HCT116 (cell line): ENCODE results near the gene CPEB3. TPM values are rescaled to one million over a fixed set of nuclear protein-coding genes. Genes with fewer than 3 reads are reported as not detected.

ENCODE experiments used
- ATAC-seq: fragments of 200-7000 bp; cut with Tn5 transposase; 2 replicates; pipeline ENCODE4 v1.9.1; 2020; ENCODE audit warnings: mild to moderate bottlenecking, moderate library complexity
- BruUV-seq: library from RNA; stranded (reverse); fragments of 400-500 nt; replicated peaks from 2 replicates; lab custom pipeline; 2021; lab: Mats Ljungman, UMichigan
- CTCF ChIA-PET: fragments of 300-600 bp; sonication (Branson Sonifier 250); formaldehyde crosslinking; loops from one replicate; lab custom pipeline; 2021; ENCODE audit warnings: antibody characterized with exemption; lab: Charles Lee
- POLR2A ChIA-PET: fragments of 300-600, 350-600 bp; sonication (Branson Sonifier 250); formaldehyde crosslinking; loops from one replicate; lab custom pipeline; 2021; ENCODE audit warnings: antibody characterized with exemption; lab: Charles Lee
- RAD21 ChIA-PET, 2 experiments: fragments of 300-600 bp; sonication (Branson Sonifier 250); formaldehyde crosslinking; loops; one replicate each; lab custom pipeline; 2023; ENCODE audit warnings: low total read pairs in 2 of 2; ENCODE audit not compliant: uncharacterized antibody in 2 of 2, unreplicated experiment in 2 of 2, low non-redundant PET in 1 of 2; lab: Charles Lee
- DNase-seq: peaks from one replicate; pipeline ENCODE4 v3.0.0-alpha.2; 2010; ENCODE audit warnings: low read depth, low spot score
- H2AFZ ChIP-seq: fragments of 200-600 bp; shearing (Covaris generic), sonication (generic); 2 replicates; pipeline ENCODE4 v1.6.1; 2017; ENCODE audit warnings: low read depth, mixed run types, mixed read lengths, antibody characterized with exemption, low read length; ENCODE audit not compliant: poor library complexity, severe bottlenecking
- H3K27ac ChIP-seq: 2 replicates; pipeline ENCODE4 v1.5.1; 2012; ENCODE audit warnings: low read depth, low read length
- H3K27me3 ChIP-seq: fragments of 200-600 bp; sonication (generic); 2 replicates; pipeline ENCODE4 v1.6.1; 2016; ENCODE audit warnings: mixed run types, low read length, mixed read lengths; ENCODE audit not compliant: insufficient read depth
- H3K36me3 ChIP-seq, 2 experiments: fragments of 200-500 bp in 1 of 2; fragments of 200-600 bp in 1 of 2; sonication (Bioruptor generic) in 1 of 2; sonication (generic) in 1 of 2; 2 replicates each; pipeline versions ENCODE4 v1.5.1 to v1.6.1; 2014 to 2016; ENCODE audit warnings: low read length in 2 of 2, inconsistent platforms in 1 of 2, mixed read lengths in 1 of 2, mixed run types in 1 of 2; ENCODE audit not compliant: insufficient read depth in 2 of 2, control insufficient read depth in 1 of 2
- H3K4me1 ChIP-seq, 2 experiments: fragments of 200-600 bp in 1 of 2; sonication (generic) in 1 of 2; 2 replicates each; pipeline versions ENCODE4 v1.5.1 to v1.6.1; 2012 to 2017; ENCODE audit warnings: low read length in 2 of 2, inconsistent platforms in 1 of 2, mild to moderate bottlenecking in 1 of 2, mixed read lengths in 1 of 2, mixed run types in 1 of 2, moderate library complexity in 1 of 2; ENCODE audit not compliant: insufficient read depth in 2 of 2, control insufficient read depth in 1 of 2
- H3K4me2 ChIP-seq: fragments of 200-600 bp; sonication (generic); 2 replicates; pipeline ENCODE4 v1.6.1; 2017; ENCODE audit warnings: mixed run types, low read length, mixed read lengths
- H3K4me3 ChIP-seq, 2 experiments: fragments of 200-600 bp in 1 of 2; sonication (generic) in 1 of 2; replicated peaks in 1 of 2; 2 replicates each; pipeline ENCODE4 v1.5.1; 2011 to 2016; ENCODE audit warnings: low read length in 2 of 2, control low read depth in 1 of 2, low read depth in 1 of 2, mild to moderate bottlenecking in 1 of 2, mixed read lengths in 1 of 2, mixed run types in 1 of 2
- H3K79me2 ChIP-seq: fragments of 200-600 bp; sonication (generic); 2 replicates; pipeline ENCODE4 v1.6.1; 2017; ENCODE audit warnings: mild to moderate bottlenecking, mixed run types, low read length, moderate library complexity, mixed read lengths; ENCODE audit not compliant: insufficient read depth
- H3K9ac ChIP-seq: fragments of 200-600 bp; sonication (generic); 2 replicates; pipeline ENCODE4 v1.6.1; 2016; ENCODE audit warnings: low read length, mixed read lengths
- H3K9me2 ChIP-seq: fragments of 200-600 bp; sonication (generic), shearing (Covaris generic); 2 replicates; pipeline ENCODE4 v1.6.1; 2017; ENCODE audit warnings: mixed run types, mild to moderate bottlenecking, moderate library complexity; ENCODE audit not compliant: insufficient read depth
- H3K9me3 ChIP-seq, 2 experiments: fragments of 200-500 bp in 1 of 2; fragments of 200-600 bp in 1 of 2; sonication (Bioruptor generic) in 1 of 2; sonication (generic) in 1 of 2; 2 replicates each; pipeline ENCODE4 v1.6.1; 2014 to 2017; ENCODE audit warnings: low read length in 2 of 2, mixed read lengths in 2 of 2, inconsistent platforms in 1 of 2, low read depth in 1 of 2, mild to moderate bottlenecking in 1 of 2, mixed run types in 1 of 2, moderate library complexity in 1 of 2; ENCODE audit not compliant: control insufficient read depth in 1 of 2, insufficient read depth in 1 of 2
- H4K20me1 ChIP-seq: fragments of 200-600 bp; sonication (generic), shearing (Covaris generic); 2 replicates; pipeline ENCODE4 v1.6.1; 2017; ENCODE audit warnings: mixed run types, mild to moderate bottlenecking, moderate library complexity; ENCODE audit not compliant: insufficient read depth
- CBX3 ChIP-seq: IDR thresholded peaks from 2 replicates; pipeline ENCODE4 v1.6.1; 2012; ENCODE audit warnings: low read depth
- CEBPB ChIP-seq: IDR thresholded peaks from 2 replicates; pipeline ENCODE4 v1.6.1; 2012; ENCODE audit warnings: low read depth
- FOSL1 ChIP-seq: IDR thresholded peaks from 2 replicates; pipeline ENCODE4 v1.6.1; 2012; ENCODE audit warnings: low read depth
- JUND ChIP-seq: IDR thresholded peaks from 2 replicates; pipeline ENCODE4 v1.6.1; 2012
- POLR2A ChIP-seq: IDR thresholded peaks from 2 replicates; pipeline ENCODE4 v1.7.0; 2011; ENCODE audit warnings: borderline replicate concordance; ENCODE audit not compliant: insufficient read depth, insufficient read length; ENCODE audit errors: extremely low read depth
- POLR2AphosphoS5 ChIP-seq: IDR thresholded peaks from 2 replicates; pipeline ENCODE4 v1.6.1; 2011; ENCODE audit warnings: mild to moderate bottlenecking, low read depth, low read length, moderate library complexity
- RAD21 ChIP-seq: IDR thresholded peaks from 2 replicates; pipeline ENCODE4 v1.6.1; 2012; ENCODE audit warnings: low read depth, mild to moderate bottlenecking
- SIN3A ChIP-seq: IDR thresholded peaks from 2 replicates; pipeline ENCODE4 v1.6.1; 2012; ENCODE audit warnings: low read depth
- SP1 ChIP-seq: IDR thresholded peaks from 2 replicates; pipeline ENCODE4 v1.6.1; 2012; ENCODE audit warnings: low read depth
- ZFX ChIP-seq: fragments of 450-650 bp; IDR thresholded peaks from 2 replicates; pipeline ENCODE4 v1.6.1; 2017
- intact Hi-C: fragments of 100-400 bp; cut with micrococcal nuclease; formaldehyde crosslinking; loops from 2 replicates; pipeline ENCODE4 v1.10.0; 2022
- total RNA-seq: library from RNA; stranded (reverse); gene quantifications from one replicate; pipeline ENCODE4 v1.2.1, GENCODE V29; 2021; ENCODE audit not compliant: unreplicated experiment
- TF ChIP-seq, protein P1 (sequence below): IDR thresholded peaks from 2 replicates; pipeline ENCODE4 v1.6.1; 2012
- TF ChIP-seq, protein P2 (sequence below): IDR thresholded peaks from 2 replicates; pipeline ENCODE4 v1.6.1; 2012; ENCODE audit warnings: low read depth
- TF ChIP-seq, protein P3 (sequence below): IDR thresholded peaks from 2 replicates; pipeline ENCODE4 v1.6.1; 2012

CPEB3 gene
- total RNA-seq, 1 experiment from 2014 or later = 3.0 TPM

DNA sequence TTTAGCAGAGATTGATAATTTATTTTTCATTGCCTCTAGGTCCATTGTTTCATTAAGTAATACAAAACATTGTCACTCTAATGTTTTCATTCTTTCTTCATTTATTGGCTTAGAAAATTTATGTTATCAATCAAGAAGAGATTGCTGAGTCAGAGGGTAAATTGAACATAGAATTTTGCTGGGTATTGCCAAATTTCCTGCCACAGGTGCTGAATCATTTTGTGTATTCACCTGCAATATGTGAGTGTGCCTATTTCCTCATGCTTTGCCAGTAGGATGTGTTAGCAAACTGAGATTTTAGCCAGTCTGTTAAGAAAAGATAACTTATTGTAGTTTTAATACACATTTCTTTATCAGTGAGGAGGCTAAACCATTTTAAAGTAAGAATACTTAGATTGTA, 38.1 kb upstream of the CPEB3 start:
- Histone ChIP-seq H3K9me3 (no peaks in the 10 kb centered on the region), H2AFZ (no peak overlapping the region), H3K9ac (peak overlapping the region; percentile 26), H3K4me3 (peak overlapping the region in 1 of 2 experiments; percentile 32; a peak in 2 of 4 replicates), H3K9me2 (no peaks in the 10 kb centered on the region), H3K27me3 (no peaks in the 10 kb centered on the region), H3K79me2 (peaks cover 84% of the 10 kb centered on the region), H3K27ac (peak overlapping the region; percentile 42; the same call in 1 of the 2 replicates), H3K4me1 (peaks cover 21 to 39% of the 10 kb centered on the region in 2 experiments), H3K4me2 (peak overlapping the region; percentile 53), H4K20me1 (no peaks in the 10 kb centered on the region), H3K36me3 (no peaks in the 10 kb centered on the region)
- intact Hi-C loops = loop anchor here (5.0 kb wide), 1 partner anchor 37 kb away; the partner anchor contains the start of genes CPEB3 and MARCHF5
- no peak for ATAC-seq
- DNase-seq = peak; percentile 16
- no peak for TF ChIP-seq SIN3A
- TF ChIP-seq, protein P1, sequence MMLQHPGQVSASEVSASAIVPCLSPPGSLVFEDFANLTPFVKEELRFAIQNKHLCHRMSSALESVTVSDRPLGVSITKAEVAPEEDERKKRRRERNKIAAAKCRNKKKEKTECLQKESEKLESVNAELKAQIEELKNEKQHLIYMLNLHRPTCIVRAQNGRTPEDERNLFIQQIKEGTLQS = no peak
- peak; percentile 69 for TF ChIP-seq FOSL1
- TF ChIP-seq POLR2A = no peak
- peak; percentile 60 for TF ChIP-seq JUND
- no peak for TF ChIP-seq ZFX
- TF ChIP-seq, protein P2, sequence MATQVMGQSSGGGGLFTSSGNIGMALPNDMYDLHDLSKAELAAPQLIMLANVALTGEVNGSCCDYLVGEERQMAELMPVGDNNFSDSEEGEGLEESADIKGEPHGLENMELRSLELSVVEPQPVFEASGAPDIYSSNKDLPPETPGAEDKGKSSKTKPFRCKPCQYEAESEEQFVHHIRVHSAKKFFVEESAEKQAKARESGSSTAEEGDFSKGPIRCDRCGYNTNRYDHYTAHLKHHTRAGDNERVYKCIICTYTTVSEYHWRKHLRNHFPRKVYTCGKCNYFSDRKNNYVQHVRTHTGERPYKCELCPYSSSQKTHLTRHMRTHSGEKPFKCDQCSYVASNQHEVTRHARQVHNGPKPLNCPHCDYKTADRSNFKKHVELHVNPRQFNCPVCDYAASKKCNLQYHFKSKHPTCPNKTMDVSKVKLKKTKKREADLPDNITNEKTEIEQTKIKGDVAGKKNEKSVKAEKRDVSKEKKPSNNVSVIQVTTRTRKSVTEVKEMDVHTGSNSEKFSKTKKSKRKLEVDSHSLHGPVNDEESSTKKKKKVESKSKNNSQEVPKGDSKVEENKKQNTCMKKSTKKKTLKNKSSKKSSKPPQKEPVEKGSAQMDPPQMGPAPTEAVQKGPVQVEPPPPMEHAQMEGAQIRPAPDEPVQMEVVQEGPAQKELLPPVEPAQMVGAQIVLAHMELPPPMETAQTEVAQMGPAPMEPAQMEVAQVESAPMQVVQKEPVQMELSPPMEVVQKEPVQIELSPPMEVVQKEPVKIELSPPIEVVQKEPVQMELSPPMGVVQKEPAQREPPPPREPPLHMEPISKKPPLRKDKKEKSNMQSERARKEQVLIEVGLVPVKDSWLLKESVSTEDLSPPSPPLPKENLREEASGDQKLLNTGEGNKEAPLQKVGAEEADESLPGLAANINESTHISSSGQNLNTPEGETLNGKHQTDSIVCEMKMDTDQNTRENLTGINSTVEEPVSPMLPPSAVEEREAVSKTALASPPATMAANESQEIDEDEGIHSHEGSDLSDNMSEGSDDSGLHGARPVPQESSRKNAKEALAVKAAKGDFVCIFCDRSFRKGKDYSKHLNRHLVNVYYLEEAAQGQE = no peak
- TF ChIP-seq RAD21 = 0 out of 2 replicates have a peak, but pooled peaks have one; percentile 7
- peak; percentile 59 for TF ChIP-seq SP1
- TF ChIP-seq, protein P3, sequence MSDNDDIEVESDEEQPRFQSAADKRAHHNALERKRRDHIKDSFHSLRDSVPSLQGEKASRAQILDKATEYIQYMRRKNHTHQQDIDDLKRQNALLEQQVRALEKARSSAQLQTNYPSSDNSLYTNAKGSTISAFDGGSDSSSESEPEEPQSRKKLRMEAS = 0 out of 2 replicates have a peak, but pooled peaks have one; percentile 14
- TF ChIP-seq CBX3 = 0 out of 2 replicates have a peak, but pooled peaks have one; percentile 27
- peak; percentile 42; the same call in 1 of the 2 replicates for TF ChIP-seq POLR2AphosphoS5
- peak; percentile 95 for TF ChIP-seq CEBPB
- BruUV-seq = no TSS peak
- ChIA-PET CTCF (no interaction called here), POLR2A (no interaction called here), RAD21 (no interaction called here)
